ENCODE data around the gene TLDC2.

Gene TLDC2

GRCh38 chr20:36860339-36860738 lies 15.6 kb upstream of the TLDC2 start:
- H3K4me3 ChIP-seq (ENCODE audit: low read depth, low read length): peak overlapping the region; percentile 69
- no peak for TF ChIP-seq CTCF (IDR thresholded peaks at IDR 0.05; ENCODE audit: low read depth, low read length)

GRCh38 chr20:36860811-36861624 lies 14.9 kb upstream of the TLDC2 start:
- TF ChIP-seq CTCF (IDR thresholded peaks at IDR 0.05; ENCODE audit: low read depth, low read length): no peak
- H3K4me3 ChIP-seq (ENCODE audit: low read depth, low read length): peak overlapping the region; percentile 69

GRCh38 chr20:36861625-36861874 lies 14.4 kb upstream of the TLDC2 start:
- TF ChIP-seq CTCF (IDR thresholded peaks at IDR 0.05; ENCODE audit: low read depth, low read length): no peak
- H3K4me3 ChIP-seq (ENCODE audit: low read depth, low read length): peak overlapping the region; percentile 69

- TF ChIP-seq CTCF (IDR thresholded peaks at IDR 0.05; ENCODE audit: low read depth, low read length): no peak
- peak overlapping the region; percentile 69 for H3K4me3 ChIP-seq (ENCODE audit: low read depth, low read length)
Observed at GRCh38 chr20:36861875-36862801, 13.8 kb upstream of the TLDC2 start.

GRCh38 chr20:36862857-36863668 lies 12.9 kb upstream of the TLDC2 start:
- TF ChIP-seq CTCF (IDR thresholded peaks at IDR 0.05; ENCODE audit: low read depth, low read length): no peak
- H3K4me3 ChIP-seq (ENCODE audit: low read depth, low read length): peak overlapping the region; percentile 69

GRCh38 chr20:36865076-36865860 lies 10.7 kb upstream of the TLDC2 start:
- TF ChIP-seq CTCF (IDR thresholded peaks at IDR 0.05; ENCODE audit: low read depth, low read length): no peak
- H3K4me3 ChIP-seq (ENCODE audit: low read depth, low read length): no peak overlapping the region
